CD1c-positive myeloid dendritic cell (primary cell): ENCODE measurements around the gene CLIC1.
A peak's percentile ranks its signal among the peaks of the same experiment; 100 is the strongest.

ENCODE experiments used
- DNase-seq: peaks from one replicate; pipeline ENCODE4 v3.0.0-alpha.2; 2016; ENCODE audit errors: extremely low spot score

The CLIC1 gene

GRCh38 chr6:31736021-31736767, at the start of gene CLIC1:
CLIC1 (minus strand) TSS chr6:31736530; CDS start chr6:31736300, 230 bp downstream.
- DNase-seq, result peak; percentile 82

DNA sequence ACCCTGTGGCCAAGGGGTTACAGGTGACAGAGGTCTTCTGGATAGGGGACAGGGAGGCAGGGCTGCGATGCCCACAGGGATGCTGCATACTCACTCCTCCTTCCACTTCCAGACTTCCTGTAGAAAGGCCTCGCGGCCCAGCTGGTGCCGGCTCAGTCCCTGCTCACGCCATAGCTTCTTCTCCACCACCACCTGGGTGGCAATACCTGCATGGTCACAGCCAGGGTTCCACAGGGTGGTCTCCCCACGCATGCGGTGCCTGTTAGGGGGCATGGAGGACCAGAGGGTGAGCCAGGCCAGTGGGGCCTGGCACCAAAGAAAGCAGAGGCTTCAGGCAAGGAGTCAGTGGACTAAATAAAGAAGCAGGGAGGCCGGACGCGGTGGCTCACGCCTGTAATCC, 49.1 kb upstream of the CLIC1 start:
- DNase-seq, result no peak

DNA sequence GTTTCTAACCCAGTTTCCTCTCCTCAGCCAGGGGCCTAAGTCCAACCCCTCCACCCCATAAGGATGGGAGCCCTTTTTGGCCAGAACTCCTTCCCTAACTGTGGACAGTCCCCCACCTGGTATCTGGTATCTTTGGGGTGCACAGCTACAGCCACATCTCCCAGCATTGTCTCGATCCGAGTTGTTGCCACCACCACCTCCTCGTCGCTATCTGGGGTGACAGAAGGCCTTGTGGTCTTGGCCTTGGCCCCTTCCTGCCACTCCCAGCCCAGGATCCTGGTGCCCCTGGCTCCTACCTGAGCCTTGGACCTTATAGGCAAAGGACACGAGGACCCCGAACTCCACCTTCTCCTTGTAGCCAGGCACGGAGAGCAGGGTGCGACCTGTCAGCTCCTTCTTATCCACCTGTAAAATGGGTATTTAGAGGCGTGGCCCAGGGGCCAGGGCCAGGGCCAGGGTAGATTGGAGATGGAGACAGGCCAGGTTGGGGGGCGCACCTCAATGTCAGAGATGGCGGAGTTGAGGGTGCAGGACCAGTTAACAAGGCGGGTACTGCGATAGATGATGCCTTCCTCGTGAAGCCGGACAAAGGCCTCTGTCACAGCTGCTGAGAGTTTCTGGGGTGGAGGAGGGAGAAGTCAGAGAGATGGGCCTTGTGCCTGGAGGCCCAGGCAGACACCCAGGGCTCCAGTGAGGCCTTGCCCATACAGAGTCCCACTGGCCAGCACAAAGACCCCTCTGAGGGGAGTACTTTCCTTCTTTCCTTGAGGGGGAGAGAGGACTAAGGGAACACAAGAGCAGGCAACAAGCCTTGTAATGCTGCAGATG, 48.0 kb upstream of the CLIC1 start:
- no peak for DNase-seq

GRCh38 chr6:31782126-31782855, 46.0 kb upstream of the CLIC1 start:
- no peak for DNase-seq

- DNase-seq, result no peak
Measured at GRCh38 chr6:31781244-31782125, 45.2 kb upstream of the CLIC1 start.

- no peak for DNase-seq
Measured at GRCh38 chr6:31780507-31781243, 44.3 kb upstream of the CLIC1 start.

GRCh38 chr6:31779908-31780307, 43.6 kb upstream of the CLIC1 start:
- DNase-seq, result no peak

DNA sequence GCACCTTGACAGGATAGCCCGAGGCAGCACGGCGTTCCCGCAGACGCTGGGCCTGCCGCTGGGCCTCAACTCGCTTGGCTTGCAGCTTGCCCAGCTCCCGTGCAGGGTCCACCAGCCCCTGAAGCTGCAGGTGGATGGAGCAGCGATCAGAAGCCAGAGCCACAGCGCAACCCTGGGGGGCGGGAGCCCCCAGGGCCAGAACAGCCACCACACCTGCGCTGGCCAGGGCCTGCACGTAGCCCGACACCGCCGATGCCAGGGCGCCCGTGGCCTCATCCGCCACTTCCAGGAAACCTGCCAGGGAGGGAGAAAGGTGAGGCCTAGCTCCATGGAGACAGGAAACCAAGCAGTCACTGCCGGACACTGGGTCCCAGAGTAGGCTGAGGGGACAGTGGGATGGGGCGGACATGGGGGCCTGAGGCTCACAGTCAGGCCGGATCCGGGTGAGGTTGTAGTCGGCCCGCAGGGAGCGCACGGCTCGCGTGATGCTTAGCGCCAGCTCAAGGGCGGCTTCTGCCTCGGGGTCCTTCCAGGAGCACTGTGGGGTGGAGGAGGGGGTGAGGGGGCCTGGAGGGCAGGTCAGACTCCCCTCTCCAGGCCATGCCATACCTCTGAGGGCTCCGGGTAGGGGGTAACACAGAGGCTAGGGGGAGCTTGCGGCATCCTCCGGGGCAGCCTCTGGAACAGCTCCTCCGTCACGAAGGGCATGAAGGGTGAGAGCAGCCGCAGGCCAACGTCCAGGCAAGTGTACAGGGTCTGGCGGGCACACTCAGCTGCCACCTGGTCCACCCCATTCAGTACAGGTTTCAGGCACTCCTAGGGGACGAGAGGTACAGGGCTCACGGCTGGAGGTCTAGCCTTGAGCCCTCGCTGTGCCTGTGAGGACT, 42.9 kb upstream of the CLIC1 start:
- no peak for DNase-seq

DNA sequence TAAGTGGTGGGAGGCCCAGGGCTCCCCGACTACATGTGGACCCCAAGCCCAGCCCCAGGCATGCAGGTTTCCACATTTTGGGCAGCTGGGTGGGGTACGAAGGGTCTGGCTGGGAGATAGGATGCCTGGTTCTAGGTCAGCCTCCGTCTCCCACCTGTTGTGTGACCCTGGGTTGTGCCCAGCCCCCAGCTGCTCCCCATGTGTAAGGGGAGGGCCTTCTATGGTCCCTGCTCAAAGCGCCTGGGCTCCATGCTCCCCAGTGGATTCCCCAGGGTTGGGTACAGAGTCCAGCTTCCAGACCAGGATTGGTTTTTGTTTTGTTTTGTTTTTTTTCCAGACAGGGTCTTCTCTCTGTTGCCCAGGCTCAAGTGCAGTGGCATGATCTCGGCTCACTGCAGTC, 41.9 kb upstream of the CLIC1 start:
- DNase-seq, result no peak

DNA sequence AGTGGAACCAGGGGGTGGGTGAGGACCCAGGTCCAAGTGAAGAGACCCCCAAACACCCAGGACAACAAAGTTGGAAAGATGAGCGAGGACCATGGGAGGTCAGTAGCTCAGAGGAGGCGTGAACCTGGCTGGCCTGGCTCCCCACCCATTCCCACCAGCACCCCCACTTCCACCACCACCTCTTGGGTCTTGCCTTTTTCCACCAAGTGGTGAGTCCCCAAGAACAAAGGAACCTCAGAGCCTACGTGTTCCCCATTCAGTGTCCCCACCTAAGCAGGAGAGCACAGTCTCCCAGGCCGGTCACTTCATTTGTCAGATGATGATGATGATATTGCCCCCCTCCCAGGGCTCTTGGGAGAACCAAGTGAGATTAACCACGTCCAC, 41.3 kb upstream of the CLIC1 start:
- no peak for DNase-seq

GRCh38 chr6:31776989-31777666, 40.8 kb upstream of the CLIC1 start, which contains the start of gene VWA7:
VWA7 (minus strand) TSS chr6:31777328; CDS start chr6:31776779, 549 bp downstream.
- DNase-seq, result peak; percentile 90

DNA sequence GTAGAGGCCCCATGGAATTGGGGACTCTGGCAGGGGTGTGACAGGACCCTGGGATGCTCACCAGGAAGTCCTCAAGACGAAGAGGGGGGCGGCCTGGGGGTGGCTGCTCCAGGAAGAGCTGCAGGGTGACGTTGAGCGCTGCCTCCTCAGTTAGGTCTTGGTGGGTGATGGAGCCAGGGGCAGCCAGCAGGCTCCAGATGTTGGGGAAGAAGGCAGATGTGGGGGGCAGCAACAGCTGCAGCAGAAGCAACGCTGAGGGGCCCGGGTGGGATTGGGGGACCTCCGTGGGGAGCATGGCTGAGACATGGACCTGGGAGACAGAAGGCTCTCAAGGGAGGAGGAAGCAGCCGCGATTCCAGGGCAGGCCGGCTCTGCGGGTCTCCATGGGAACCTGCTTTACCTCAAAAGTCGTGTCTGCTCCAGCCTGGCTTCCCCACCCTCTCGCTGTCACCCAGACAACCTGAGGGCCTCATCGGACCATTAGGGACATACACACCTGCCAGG, 40.2 kb upstream of the CLIC1 start:
- peak; percentile 30 for DNase-seq

- no peak for DNase-seq
Measured at GRCh38 chr6:31775633-31776484, 39.5 kb upstream of the CLIC1 start.

DNA sequence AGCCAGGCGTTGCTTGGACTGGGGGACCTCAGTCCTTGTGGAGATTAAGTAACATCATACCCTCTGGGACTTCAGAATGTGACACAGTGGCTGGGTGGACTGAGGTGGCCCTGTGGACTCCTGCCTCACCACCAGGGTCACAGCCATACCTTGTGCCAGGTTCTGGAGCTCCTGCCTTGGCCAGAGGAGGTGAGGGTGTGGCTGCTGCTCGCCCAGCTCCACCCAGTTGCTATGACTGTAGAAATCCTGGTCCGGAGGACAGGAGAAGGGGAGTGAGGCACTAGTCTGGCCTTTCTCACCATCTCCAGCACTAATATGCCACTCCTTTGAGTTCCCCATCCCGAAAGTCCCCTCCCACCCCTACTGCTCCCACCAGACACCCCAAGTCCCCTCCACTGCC, 38.9 kb upstream of the CLIC1 start:
- no peak for DNase-seq

- DNase-seq, result peak; percentile 37
Measured at GRCh38 chr6:31771992-31772358, 35.6 kb upstream of the CLIC1 start.

GRCh38 chr6:31770860-31771259, 34.5 kb upstream of the CLIC1 start:
- DNase-seq, result no peak

DNA sequence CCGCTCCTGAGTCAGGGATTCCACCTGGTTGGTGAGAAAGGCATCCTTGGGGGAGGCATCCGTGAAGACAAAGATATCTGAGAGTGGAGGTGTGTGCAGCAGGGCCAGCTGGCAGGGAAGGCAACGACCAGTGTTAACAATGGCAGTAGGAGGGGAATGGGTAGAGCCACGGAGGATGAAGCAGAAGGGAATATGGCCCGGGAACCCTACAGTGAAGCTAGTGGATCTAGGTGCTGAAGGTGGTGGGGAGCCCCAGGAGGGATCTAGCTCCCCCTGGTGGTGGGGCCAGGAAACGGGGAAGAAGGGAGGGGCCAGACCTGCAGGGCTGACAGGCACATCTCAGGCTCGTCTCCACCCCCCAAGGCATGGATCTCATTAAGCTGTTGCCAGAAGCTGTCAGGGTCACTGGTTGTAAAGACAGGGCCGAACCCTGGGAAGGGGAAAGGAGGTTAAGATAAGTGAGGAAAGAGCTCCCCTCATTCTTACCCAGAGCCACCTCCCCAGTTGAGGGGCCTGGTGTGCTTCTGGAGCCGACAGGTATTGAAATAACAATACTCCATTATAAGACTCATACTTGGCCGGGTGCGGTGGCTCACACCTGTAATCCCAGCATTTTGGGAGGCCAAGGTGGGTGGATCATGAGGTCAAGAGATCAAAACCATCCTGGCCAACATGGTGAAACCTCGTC, 33.5 kb upstream of the CLIC1 start:
- peak; percentile 80 for DNase-seq
